A549 (cell line): ENCODE data around the gene TMTC1. TPM values are rescaled to one million over a fixed set of nuclear protein-coding genes. Genes with fewer than 3 reads are reported as not detected.

Source experiments
- ATAC-seq, 2 experiments: fragments of 200-7000 bp in 1 of 2; fragments of >200 bp in 1 of 2; cut with Nextera tagmentation in 1 of 2; cut with Tn5 transposase in 1 of 2; 3 replicates each; pipeline versions ENCODE4 v1.8.0 to v1.9.1; 2018 to 2020; ENCODE audit warnings: mild to moderate bottlenecking in 1 of 2, moderate library complexity in 1 of 2
- CTCF ChIA-PET: fragments of 300-600 bp; sonication (Branson Sonifier 250); formaldehyde crosslinking; extraction: SDS; loops from one replicate; lab custom pipeline; 2021; ENCODE audit warnings: antibody characterized with exemption, inconsistent platforms; lab: Yijun Ruan, JAX
- POLR2A ChIA-PET: fragments of 350-600 bp; formaldehyde crosslinking; extraction: SDS; loops from one replicate; lab custom pipeline; 2021; ENCODE audit warnings: antibody characterized with exemption, inconsistent platforms; lab: Yijun Ruan, JAX
- DNase-seq, 2 experiments: peaks; one replicate each; pipeline versions ENCODE4 v3.0.0 to v3.0.0-alpha.2; 2011 to 2016; ENCODE audit warnings: low read depth in 1 of 2, low spot score in 1 of 2
- FAIRE-seq: peaks from 2 replicates; lab custom pipeline; 2011; peaks lifted over from hg19 to GRCh38; lab: Jason Lieb, UNC
- H3K27ac ChIP-seq, 2 experiments: fragments of >200 bp; sonication (Bioruptor Twin); formaldehyde crosslinking; 3 replicates each; pipeline ENCODE4 v1.5.1; 2016 to 2017
- H3K4me1 ChIP-seq: fragments of >200 bp; sonication (Bioruptor Twin); formaldehyde crosslinking; 3 replicates; pipeline ENCODE4 v1.6.1; 2016
- H3K4me2 ChIP-seq: fragments of >200 bp; sonication (Bioruptor Twin); formaldehyde crosslinking; 3 replicates; pipeline ENCODE4 v1.6.1; 2016
- H3K4me3 ChIP-seq: fragments of >200 bp; sonication (Bioruptor Twin); formaldehyde crosslinking; 3 replicates; pipeline ENCODE4 v1.5.1; 2016
- H3K9me3 ChIP-seq: fragments of >200 bp; sonication (Bioruptor Twin); formaldehyde crosslinking; 3 replicates; pipeline ENCODE4 v1.6.1; 2016
- BCL3 ChIP-seq: fragments of >200 bp; sonication (Bioruptor Twin); formaldehyde crosslinking; IDR thresholded peaks from 3 replicates; pipeline ENCODE4 v1.6.1; 2016
- CEBPB ChIP-seq, 2 experiments: fragments of >200 bp in 1 of 2; sonication (Bioruptor Twin) in 1 of 2; formaldehyde crosslinking in 1 of 2; IDR thresholded peaks; 2 replicates each; pipeline ENCODE4 v1.6.1; 2012 to 2016
- CHD2 ChIP-seq: fragments of 150-350 bp; IDR thresholded peaks from 2 replicates; pipeline ENCODE4 v1.6.1; 2014; ENCODE audit warnings: low read length; ENCODE audit not compliant: partially characterized antibody
- CHD4 ChIP-seq: fragments of 200-600 bp; sonication (generic); IDR thresholded peaks from 2 replicates; pipeline ENCODE4 v1.6.1; 2016; ENCODE audit warnings: antibody characterized with exemption, mild to moderate bottlenecking, borderline replicate concordance
- E2F6 ChIP-seq: IDR thresholded peaks from 2 replicates; pipeline ENCODE4 v1.6.1; 2012; ENCODE audit warnings: low read depth, borderline replicate concordance
- EP300 ChIP-seq, 2 experiments: fragments of >200 bp; sonication (Bioruptor Twin); formaldehyde crosslinking; IDR thresholded peaks; 2 replicates in 1 of 2; 3 replicates in 1 of 2; pipeline ENCODE4 v1.6.1; 2016 to 2017
- ESRRA ChIP-seq: fragments of 150-350 bp; IDR thresholded peaks from 2 replicates; pipeline ENCODE4 v1.6.1; 2014; ENCODE audit warnings: mild to moderate bottlenecking, low read length, borderline replicate concordance
- FOSB ChIP-seq: fragments of 250-450 bp; sonication (Bioruptor Pico); IDR thresholded peaks from 2 replicates; pipeline ENCODE4 v1.5.0; 2020; ENCODE audit warnings: mild to moderate bottlenecking, moderate library complexity
- FOSL2 ChIP-seq, 2 experiments: fragments of 450-650 bp in 1 of 2; fragments of >200 bp in 1 of 2; sonication (Bioruptor Twin) in 1 of 2; formaldehyde crosslinking; IDR thresholded peaks; 2 replicates each; pipeline versions ENCODE4 v1.5.0 to v1.6.1; 2016 to 2020; ENCODE audit warnings: mild to moderate bottlenecking in 1 of 2, moderate library complexity in 1 of 2
- HES2 ChIP-seq: fragments of >200 bp; sonication (Bioruptor Twin); formaldehyde crosslinking; IDR thresholded peaks from 2 replicates; pipeline ENCODE4 v1.6.1; 2016
- HOXB13 ChIP-seq: fragments of 250-450 bp; sonication (Bioruptor Pico); IDR thresholded peaks from 2 replicates; pipeline ENCODE4 v1.5.0; 2020; ENCODE audit warnings: low read depth, mild to moderate bottlenecking, moderate library complexity
- HOXB5 ChIP-seq: fragments of 250-450 bp; sonication (Bioruptor Pico); IDR thresholded peaks from 2 replicates; pipeline ENCODE4 v1.5.0; 2020; ENCODE audit warnings: mild to moderate bottlenecking, moderate library complexity
- JUNB ChIP-seq: fragments of >200 bp; sonication (Bioruptor Twin); formaldehyde crosslinking; IDR thresholded peaks from 2 replicates; pipeline ENCODE4 v1.6.1; 2016
- KDM1A ChIP-seq: fragments of 200-600 bp; sonication (generic); IDR thresholded peaks from 2 replicates; pipeline ENCODE4 v1.6.1; 2016; ENCODE audit warnings: low read depth, mild to moderate bottlenecking
- NFE2L2 ChIP-seq: fragments of 150-350 bp; conservative IDR thresholded peaks from 2 replicates; pipeline ENCODE4 v1.6.1; 2014; ENCODE audit warnings: low read length
- PHF8 ChIP-seq: fragments of 200-600 bp; sonication (generic); IDR thresholded peaks from 2 replicates; pipeline ENCODE4 v1.6.1; 2016; ENCODE audit warnings: low read depth, mild to moderate bottlenecking, antibody characterized with exemption, moderate library complexity, borderline replicate concordance
- POLR2AphosphoS2 ChIP-seq: conservative IDR thresholded peaks from 2 replicates; pipeline ENCODE4 v1.6.1; 2012; ENCODE audit warnings: low read length, improper control_type of control experiment, inconsistent platforms
- RFX5 ChIP-seq: fragments of 450-650 bp; IDR thresholded peaks from 2 replicates; pipeline ENCODE4 v1.7.1; 2014; ENCODE audit warnings: antibody characterized with exemption, mild to moderate bottlenecking, moderate library complexity
- SMC3 ChIP-seq: fragments of >200 bp; sonication (Bioruptor Twin); formaldehyde crosslinking; IDR thresholded peaks from 3 replicates; pipeline ENCODE4 v1.6.1; 2018; ENCODE audit warnings: inconsistent platforms
- TFCP2L1 ChIP-seq: fragments of 250-450 bp; sonication (Bioruptor Pico); IDR thresholded peaks from 2 replicates; pipeline ENCODE4 v1.5.0; 2021; ENCODE audit warnings: mild to moderate bottlenecking
- USF2 ChIP-seq: fragments of 450-650 bp; IDR thresholded peaks from 2 replicates; pipeline ENCODE4 v1.6.1; 2014; ENCODE audit warnings: antibody characterized with exemption
- ZC3H11A ChIP-seq: fragments of 450-650 bp; IDR thresholded peaks from 2 replicates; pipeline ENCODE4 v1.6.1; 2014; ENCODE audit warnings: antibody characterized with exemption, mild to moderate bottlenecking
- ZFP36 ChIP-seq: fragments of 450-650 bp; IDR thresholded peaks from 2 replicates; pipeline ENCODE4 v1.6.1; 2014; ENCODE audit warnings: borderline replicate concordance; ENCODE audit not compliant: partially characterized antibody
- ZNF302 ChIP-seq: fragments of 250-450 bp; sonication (Bioruptor Pico); IDR thresholded peaks from 2 replicates; pipeline ENCODE4 v1.9.0; 2021; ENCODE audit warnings: inconsistent platforms, mild to moderate bottlenecking, moderate library complexity
- ZSCAN20 ChIP-seq: fragments of 250-450 bp; sonication (Bioruptor Pico); IDR thresholded peaks from 2 replicates; pipeline ENCODE4 v1.8.0; 2022; ENCODE audit warnings: mild to moderate bottlenecking, moderate library complexity
- WGBS: methylation state at CpG from one replicate; pipeline ENCODE4 v1.1.6; 2017; ENCODE audit errors: missing lambda C conversion rate; 5-methylcytosine and 5-hydroxymethylcytosine counted together
- polyA plus RNA-seq, 4 experiments: library from polyadenylated mRNA; depleted of rRNA in 3 of 4; stranded (reverse); fragments of >200 nt; fragmentation: RNase III in 1 of 4; extraction: RNeasy Plus Mini Kit Qiagen cat#74134 plus additional on column Dnase treatment in 1 of 4; gene quantifications; 2 replicates in 3 of 4; 3 replicates in 1 of 4; pipeline ENCODE4 v1.2.3, GENCODE V29; 2011 to 2017

TMTC1 gene
- polyA plus RNA-seq, 2 of the 4 experiments (the other 2 are of a cell fraction): 0.28 TPM; not detected in 1

- ChIA-PET POLR2A (no interaction called here), CTCF (interaction anchor here (0.6 to 1.6 kb wide), 2 partner anchors 19 to 1238 kb away, joined by 3 read pairs; no protein-coding TSS in a partner anchor)
- no peak for ATAC-seq
- H3K4me1 ChIP-seq: no peaks in the 10 kb centered on the region
- no peaks in the 10 kb centered on the region; the same call in 2 of the 3 replicates for H3K9me3 ChIP-seq
- H3K4me3 ChIP-seq: no peak overlapping the region
- 34% methylated on average over 6 of the region's 6 CpGs for WGBS
- no peak for DNase-seq
- TF ChIP-seq SMC3: no peak
- no peak for TF ChIP-seq EP300 (IDR thresholded peaks at IDR 0.05)
- no peak for TF ChIP-seq CHD4
- TF ChIP-seq HES2: no peak
- TF ChIP-seq HOXB13 (CRISPR knock-in tag): no peak
- TF ChIP-seq USF2: no peak
- no peak for TF ChIP-seq CEBPB (IDR thresholded peaks at IDR 0.05)
- TF ChIP-seq RFX5: no peak
- no peak for TF ChIP-seq ZNF302 (CRISPR knock-in tag)
- TF ChIP-seq ESRRA: no peak
- TF ChIP-seq ZC3H11A: no peak
- no peak for TF ChIP-seq TFCP2L1 (CRISPR knock-in tag)
- no peak for TF ChIP-seq ZSCAN20 (CRISPR knock-in tag)
- no peak for TF ChIP-seq HOXB5 (CRISPR knock-in tag)
- no peak for FAIRE-seq
- H3K27ac ChIP-seq: no peak overlapping the region
- no peak overlapping the region for H3K4me2 ChIP-seq
These were observed 239.2 kb downstream of the TMTC1 start for GRCh38 chr12:29544428-29545101.

- FAIRE-seq (no peak), ATAC-seq (no peak), DNase-seq (no peak)
- no peaks in the 10 kb centered on the region for H3K4me1 ChIP-seq
- no peak for TF ChIP-seq ESRRA
- TF ChIP-seq CHD2: no peak
- no peak for TF ChIP-seq TFCP2L1 (CRISPR knock-in tag)
- TF ChIP-seq POLR2AphosphoS2: no peak
- no peak for TF ChIP-seq ZC3H11A
- no peak for TF ChIP-seq ZFP36
- TF ChIP-seq FOSB (CRISPR knock-in tag): no peak
- TF ChIP-seq KDM1A: no peak
- TF ChIP-seq NFE2L2: no peak
- TF ChIP-seq BCL3: no peak
- no peak for TF ChIP-seq PHF8
- no peak for TF ChIP-seq JUNB
- no peak for TF ChIP-seq CHD4
- no peak for TF ChIP-seq E2F6
- TF ChIP-seq FOSL2 (IDR thresholded peaks at IDR 0.05): no peak
- TF ChIP-seq FOSL2 (CRISPR knock-in tag; IDR thresholded peaks at IDR 0.05): no peak
- TF ChIP-seq HES2: no peak
- H3K27ac ChIP-seq: no peak overlapping the region
- no peak overlapping the region for H3K4me3 ChIP-seq
- H3K9me3 ChIP-seq: no peaks in the 10 kb centered on the region; the same call in 2 of the 3 replicates
- ChIA-PET CTCF (interaction anchor here (1.0 to 1.7 kb wide), 3 partner anchors 9 to 199 kb away, joined by 3 to 6 read pairs (median 4); no protein-coding TSS in a partner anchor), POLR2A (no interaction called here)
- H3K4me2 ChIP-seq: no peak overlapping the region
- 13% methylated on average over 4 of the region's 4 CpGs for WGBS
These were observed 240.7 kb downstream of the TMTC1 start for GRCh38 chr12:29543036-29543435.
